HG03045 (cell line): ENCODE results near the gene NRF1.

Source experiments
- ATAC-seq: cut with Tn5 transposase; IDR thresholded peaks from one replicate; pipeline ENCODE4 v1.9.1; 2021; ENCODE audit warnings: mild to moderate bottlenecking, moderate library complexity; ENCODE audit not compliant: unreplicated experiment

NRF1 gene

DNA sequence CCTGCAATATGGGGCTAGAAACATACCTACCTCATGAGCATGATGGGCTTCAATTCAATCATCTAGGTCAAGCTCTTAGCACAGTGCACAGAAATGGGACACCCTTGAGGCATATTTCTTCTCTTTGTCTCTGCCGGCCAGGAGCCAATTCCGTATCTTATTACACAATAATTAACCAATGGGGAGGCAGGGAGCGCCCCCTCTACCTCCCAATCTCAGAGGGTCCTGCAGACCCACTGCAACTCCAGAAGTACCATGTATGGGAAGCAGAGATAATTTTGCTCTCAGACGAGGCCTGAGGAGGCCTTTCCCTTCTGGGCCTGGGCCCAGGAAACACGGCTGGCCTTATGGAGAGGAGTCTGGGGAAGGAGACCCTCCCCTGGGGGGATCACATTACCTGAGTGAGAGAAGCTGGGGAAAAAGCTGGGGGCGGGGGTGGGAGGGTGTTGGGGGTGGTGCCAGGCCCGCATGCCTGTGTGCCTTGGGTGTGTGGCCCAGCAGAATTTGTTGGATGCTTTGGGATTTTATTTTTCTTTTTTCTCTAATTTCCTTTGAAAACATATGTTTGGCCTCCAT lies 185.8 kb downstream of the NRF1 start:
- ATAC-seq: no peak

DNA sequence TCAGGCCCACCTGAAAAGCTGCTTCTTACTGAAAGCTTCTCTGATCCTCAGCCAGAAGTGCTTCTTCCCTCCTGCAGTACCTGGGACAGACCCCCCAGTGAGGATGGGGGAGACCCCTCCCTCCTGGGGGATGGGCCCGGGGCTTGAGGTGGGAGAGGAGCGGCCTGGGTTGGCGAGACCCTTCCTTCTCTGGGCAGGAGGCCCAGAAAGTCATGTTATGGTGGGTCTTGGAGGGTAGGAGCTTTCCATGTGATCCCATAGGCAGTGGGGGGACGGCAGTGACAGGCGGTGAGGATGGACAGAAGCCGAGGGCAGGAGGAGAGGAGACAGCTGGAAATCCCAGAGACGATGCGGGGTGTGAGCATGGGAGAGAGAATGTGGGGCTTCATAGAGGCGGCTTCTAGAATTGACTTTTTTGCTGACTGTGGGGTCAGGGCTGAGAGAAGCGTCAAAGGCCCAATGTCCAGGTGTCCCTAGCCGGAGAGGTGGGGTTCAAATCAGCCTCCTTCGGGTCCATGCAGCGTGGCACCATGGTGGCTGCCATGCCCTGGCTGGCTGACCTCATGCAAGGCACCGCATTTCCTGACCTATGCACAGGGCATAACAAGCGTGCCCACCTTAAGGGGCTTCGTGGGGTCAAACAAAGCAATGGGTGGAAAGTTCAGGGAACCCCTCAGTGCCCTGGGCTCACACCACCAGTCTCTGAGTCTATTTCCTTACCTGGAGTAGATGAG lies 187.3 kb downstream of the NRF1 start:
- ATAC-seq: no peak

DNA sequence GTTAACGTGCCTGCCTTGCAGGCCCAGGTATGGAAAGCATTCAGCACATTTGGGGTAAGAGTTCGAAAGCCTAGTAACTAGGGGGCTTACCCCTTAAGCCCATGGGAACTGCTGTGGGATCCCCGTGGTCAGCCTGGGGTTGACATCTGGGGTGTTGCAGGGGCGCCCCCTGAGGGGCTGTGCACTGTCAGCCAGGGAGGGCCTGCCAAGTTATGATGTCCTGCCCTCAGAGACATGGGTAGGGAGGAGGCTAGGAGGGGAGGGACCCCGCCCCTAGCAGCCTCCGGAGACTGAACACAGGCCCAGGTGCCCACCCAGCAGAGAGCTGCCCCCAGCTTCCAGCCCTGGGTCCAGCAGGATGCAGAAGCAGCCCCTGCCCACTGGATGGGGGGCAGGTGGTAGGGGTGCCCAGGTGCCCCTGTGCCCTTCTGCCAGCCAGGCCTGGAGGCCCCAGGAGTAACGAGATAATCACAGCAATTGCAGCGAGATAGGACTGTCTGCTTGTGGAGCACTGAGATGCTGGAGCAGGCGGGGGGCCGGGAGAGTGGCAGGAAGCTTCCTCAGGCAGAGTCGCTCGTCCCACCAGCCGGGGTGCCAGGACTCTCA lies 187.9 kb downstream of the NRF1 start:
- no peak for ATAC-seq

DNA sequence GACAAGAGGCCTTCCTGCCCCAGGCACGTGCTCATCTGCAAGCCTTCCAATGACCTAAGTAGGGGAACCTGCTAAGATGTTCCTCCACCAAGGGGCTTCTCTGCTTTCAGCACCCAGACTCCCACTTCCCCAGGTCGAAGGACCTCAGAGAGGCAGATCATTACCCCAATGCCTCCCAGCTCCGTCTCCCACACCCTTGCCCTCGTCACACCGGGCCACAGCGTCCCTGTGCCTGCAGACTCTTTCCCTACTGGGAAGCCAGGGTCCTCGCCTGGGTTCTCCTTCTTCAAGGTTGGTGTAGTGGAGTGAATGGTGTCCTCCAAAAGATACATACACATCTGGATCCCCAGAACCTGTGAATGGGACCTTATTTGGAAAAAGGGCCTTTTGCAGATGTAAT lies 189.4 kb downstream of the NRF1 start:
- no peak for ATAC-seq

DNA sequence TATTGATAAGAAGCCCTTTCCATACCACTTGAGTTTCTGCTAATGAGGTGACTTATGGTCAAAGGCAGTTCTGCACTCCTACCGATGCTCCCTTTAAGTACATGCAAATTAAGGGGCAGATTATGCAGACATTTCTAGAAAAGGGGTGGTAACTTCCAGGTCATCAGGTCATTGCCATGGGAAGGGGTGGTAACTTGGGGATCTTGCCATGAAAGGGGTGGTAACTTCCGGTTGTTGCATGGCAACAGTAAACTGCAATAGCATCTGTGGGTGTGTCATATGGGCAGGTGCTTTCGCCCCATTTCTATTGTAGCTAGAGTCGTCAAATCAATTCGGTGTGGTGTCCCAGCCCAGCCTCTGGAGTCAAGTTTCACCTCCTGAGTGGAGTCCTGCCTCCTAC lies 190.4 kb downstream of the NRF1 start:
- no peak for ATAC-seq

DNA sequence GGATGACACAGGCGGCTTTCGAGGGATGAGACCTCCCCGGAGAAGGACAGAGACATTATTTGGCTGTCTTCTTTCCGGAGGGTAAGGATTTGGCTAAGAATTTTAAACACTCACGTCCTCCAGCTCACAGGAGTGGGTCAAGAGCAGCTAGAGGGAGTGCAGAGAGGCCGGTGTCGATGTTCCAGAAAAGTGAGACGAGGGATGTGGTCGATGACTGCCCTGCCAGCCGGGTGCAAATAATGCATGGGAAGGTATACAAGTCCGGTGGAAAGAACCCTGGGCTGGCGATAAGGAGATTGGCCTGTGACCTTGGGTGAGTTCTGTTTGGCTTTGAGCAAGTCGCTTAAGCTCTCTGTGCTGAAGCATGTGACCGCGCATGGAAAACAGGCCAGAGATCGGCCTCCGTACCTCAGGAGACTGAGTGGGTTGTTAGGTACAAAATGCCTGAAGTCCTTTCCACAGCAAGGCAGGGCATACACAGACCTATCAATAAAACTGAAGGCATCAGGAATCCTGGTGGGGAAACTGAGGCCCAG lies 192.1 kb downstream of the NRF1 start:
- ATAC-seq: no peak

DNA sequence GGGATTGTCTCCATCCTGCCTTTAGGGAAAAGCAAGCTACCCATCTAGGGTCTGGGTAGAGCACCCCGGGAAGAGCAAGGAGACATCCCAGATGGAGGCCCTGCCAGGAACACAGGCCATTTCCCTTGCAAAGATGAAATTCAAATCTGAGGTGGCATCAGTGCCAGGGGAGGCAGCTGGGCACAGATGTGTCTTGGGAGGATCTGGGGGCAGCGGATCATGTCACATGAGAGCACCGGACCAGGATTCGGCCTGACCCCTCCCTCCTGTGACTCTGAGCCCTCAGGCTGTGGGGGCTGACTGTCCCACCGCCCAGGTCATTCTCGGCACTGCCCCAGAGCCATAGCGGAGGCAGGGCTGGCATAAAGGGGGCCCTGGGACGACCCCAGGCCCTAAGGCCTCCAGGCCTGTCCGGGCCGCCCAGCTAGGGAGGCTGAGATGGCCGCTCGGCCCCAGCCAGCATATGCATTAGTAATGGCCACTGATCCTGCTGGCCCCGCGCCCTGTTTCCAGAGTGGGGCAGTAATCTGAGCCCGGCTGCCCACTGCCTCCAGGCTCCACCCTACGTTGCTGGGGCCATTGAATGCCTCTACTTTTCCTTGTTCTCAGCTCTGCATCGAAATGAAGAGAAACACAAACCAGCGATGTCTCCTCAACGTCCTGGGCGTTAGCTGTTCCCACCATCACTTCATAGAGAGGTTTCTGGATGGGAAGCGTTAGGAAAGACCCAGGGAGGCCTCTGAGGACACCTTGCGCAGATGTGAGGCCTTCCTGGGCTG lies 192.8 kb downstream of the NRF1 start:
- ATAC-seq: no peak

DNA sequence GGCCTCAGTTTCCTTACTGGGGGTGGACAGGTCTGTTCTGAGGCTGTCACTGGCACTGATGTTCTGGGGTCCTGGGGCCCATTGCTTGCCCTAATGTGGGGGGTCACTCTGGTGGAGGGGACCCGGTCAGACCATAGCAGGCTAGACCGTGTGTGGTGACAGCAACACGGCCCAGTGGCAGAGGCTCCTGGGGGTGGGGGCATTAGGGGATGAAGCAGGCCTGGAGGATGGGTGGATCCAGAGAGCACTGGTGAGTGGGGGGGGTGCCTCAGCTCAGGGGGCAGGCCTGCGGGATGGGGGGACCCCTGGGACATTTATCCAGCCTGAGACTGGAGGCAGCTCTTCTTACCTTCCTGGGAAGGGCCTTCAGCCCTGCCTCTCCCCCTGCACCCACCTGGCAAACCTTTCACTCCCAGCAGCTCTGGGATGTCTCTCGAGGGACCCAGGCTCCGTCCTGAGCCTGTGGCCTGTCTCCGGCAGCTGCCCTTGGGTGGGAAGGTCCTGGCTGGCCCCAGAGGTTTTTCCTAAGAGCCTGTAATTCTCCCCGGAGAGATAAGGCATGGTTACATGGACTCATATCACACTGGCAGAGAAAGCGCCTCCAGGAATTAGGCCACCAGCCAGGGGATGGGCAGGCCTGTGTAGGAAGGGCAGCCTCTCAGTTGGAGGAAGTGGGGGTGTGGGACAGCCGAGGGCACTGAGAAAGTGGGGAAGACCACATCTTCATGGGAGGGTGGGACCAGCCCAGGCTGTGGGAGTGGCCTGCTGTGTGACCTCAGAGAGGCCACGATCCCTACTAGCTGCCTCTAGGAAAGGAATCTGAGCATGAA lies 193.6 kb downstream of the NRF1 start:
- ATAC-seq: no peak
